Stimulated activated CD4-positive, alpha-beta T cell treated with anti-CD3 and anti-CD28 coated beads, Interleukin-4, amount 100 ng/mL, for 48 hours (primary cell): ENCODE data around the gene SDF2L1.

Experiments
- DNase-seq, 2 donors: peaks; one replicate each; pipeline ENCODE4 v3.0.0-alpha.2; 2020; ENCODE audit warnings: low read depth in 2 of 2

SDF2L1 gene

GRCh38 chr22:21622011-21622918 is 19.8 kb upstream of the SDF2L1 start:
- DNase-seq: no peak

- DNase-seq: no peak
Measured at GRCh38 chr22:21622919-21623647, 19.0 kb upstream of the SDF2L1 start.

- no peak for DNase-seq
Measured at GRCh38 chr22:21623648-21623970, 18.5 kb upstream of the SDF2L1 start.

GRCh38 chr22:21624120-21624879 is 17.8 kb upstream of the SDF2L1 start:
- DNase-seq: peak; percentile 36 to 65

- no peak for DNase-seq
Measured at GRCh38 chr22:21624880-21625791, 17.0 kb upstream of the SDF2L1 start.

- DNase-seq: no peak
Measured at GRCh38 chr22:21626073-21626734, 15.9 kb upstream of the SDF2L1 start.

GRCh38 chr22:21626735-21627469 is 15.2 kb upstream of the SDF2L1 start:
- no peak for DNase-seq

- DNase-seq: no peak
Measured at GRCh38 chr22:21628386-21629254, 13.5 kb upstream of the SDF2L1 start.

- DNase-seq: peak; percentile 94 to 97
Measured at GRCh38 chr22:21629255-21630149, 12.6 kb upstream of the SDF2L1 start, which contains the start of gene YDJC. YDJC (minus strand) TSS chr22:21630022; CDS start chr22:21630014, 8 bp downstream.

GRCh38 chr22:21631025-21631424 is 11.1 kb upstream of the SDF2L1 start:
- DNase-seq: no peak

- DNase-seq: peak; percentile 49 to 55
Measured at GRCh38 chr22:21632237-21632895, 9.7 kb upstream of the SDF2L1 start, which contains the start of gene CCDC116. CCDC116 (plus strand) TSS chr22:21632760; CDS start chr22:21633182, 422 bp downstream.

GRCh38 chr22:21632931-21633330 is 9.2 kb upstream of the SDF2L1 start:
- no peak for DNase-seq

- no peak for DNase-seq
Measured at GRCh38 chr22:21633481-21633880, 8.6 kb upstream of the SDF2L1 start.

- DNase-seq: no peak
Measured at GRCh38 chr22:21634081-21634480, 8.0 kb upstream of the SDF2L1 start.

- DNase-seq: no peak
Measured at GRCh38 chr22:21634844-21635243, 7.3 kb upstream of the SDF2L1 start.

GRCh38 chr22:21635771-21636510 is 6.2 kb upstream of the SDF2L1 start:
- no peak for DNase-seq
